Lower leg skin (tissue), 3 donors: ENCODE results near the gene BAMBI.

Experiments
- POLR2A ChIP-seq, 2 donors: fragments of 450-650 bp; IDR thresholded peaks; one replicate each; pipeline ENCODE4 v1.6.1; 2016 to 2017; ENCODE audit warnings: antibody characterized with exemption in 2 of 2, mild to moderate bottlenecking in 1 of 2, moderate library complexity in 1 of 2
- TF ChIP-seq, protein P1 (sequence below), 3 donors: fragments of 450-650 bp; IDR thresholded peaks; one replicate each; pipeline ENCODE4 v1.5.1; 2016; ENCODE audit warnings: antibody characterized with exemption in 3 of 3, mild to moderate bottlenecking in 3 of 3, moderate library complexity in 2 of 3

DNA sequence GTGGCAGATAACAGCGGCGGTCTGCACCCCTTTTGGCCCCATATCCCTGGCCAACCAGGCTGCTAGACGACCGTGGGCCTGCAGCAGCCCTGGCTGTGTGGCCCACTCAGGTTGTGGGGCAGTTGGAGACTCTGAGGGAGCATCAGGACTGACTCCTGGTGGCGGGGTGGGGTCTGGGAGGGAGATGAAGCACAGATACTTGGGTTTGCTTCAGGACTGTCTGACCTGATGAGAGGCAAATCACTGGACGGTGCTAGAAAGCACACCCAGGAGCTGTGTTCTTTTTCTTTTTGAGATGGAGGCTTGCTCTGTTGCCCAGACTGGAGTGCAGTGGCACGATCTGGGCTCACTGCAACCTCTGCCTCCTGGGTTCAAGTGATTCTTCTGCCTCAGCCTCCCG is 28.2 kb downstream of the BAMBI start:
- TF ChIP-seq, protein P1, sequence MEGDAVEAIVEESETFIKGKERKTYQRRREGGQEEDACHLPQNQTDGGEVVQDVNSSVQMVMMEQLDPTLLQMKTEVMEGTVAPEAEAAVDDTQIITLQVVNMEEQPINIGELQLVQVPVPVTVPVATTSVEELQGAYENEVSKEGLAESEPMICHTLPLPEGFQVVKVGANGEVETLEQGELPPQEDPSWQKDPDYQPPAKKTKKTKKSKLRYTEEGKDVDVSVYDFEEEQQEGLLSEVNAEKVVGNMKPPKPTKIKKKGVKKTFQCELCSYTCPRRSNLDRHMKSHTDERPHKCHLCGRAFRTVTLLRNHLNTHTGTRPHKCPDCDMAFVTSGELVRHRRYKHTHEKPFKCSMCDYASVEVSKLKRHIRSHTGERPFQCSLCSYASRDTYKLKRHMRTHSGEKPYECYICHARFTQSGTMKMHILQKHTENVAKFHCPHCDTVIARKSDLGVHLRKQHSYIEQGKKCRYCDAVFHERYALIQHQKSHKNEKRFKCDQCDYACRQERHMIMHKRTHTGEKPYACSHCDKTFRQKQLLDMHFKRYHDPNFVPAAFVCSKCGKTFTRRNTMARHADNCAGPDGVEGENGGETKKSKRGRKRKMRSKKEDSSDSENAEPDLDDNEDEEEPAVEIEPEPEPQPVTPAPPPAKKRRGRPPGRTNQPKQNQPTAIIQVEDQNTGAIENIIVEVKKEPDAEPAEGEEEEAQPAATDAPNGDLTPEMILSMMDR (IDR thresholded peaks at IDR 0.05): no peak
- no peak for TF ChIP-seq POLR2A (IDR thresholded peaks at IDR 0.05)
